ENCODE measurements around the gene FCRL4. TPM values are rescaled to one million over a fixed set of nuclear protein-coding genes. Genes with fewer than 3 reads are reported as not detected.

Gene FCRL4
- total RNA-seq = not detected in 2 replicates

- no peak for DNase-seq (ENCODE audit: extremely low read depth, low read depth, low spot score)
Observed at GRCh38 chr1:157597959-157598667, at the start of gene FCRL4. Gene FCRL4, minus strand, starts transcription at chr1:157598085. Its CDS starts 141 bp downstream, at chr1:157597944.

DNA sequence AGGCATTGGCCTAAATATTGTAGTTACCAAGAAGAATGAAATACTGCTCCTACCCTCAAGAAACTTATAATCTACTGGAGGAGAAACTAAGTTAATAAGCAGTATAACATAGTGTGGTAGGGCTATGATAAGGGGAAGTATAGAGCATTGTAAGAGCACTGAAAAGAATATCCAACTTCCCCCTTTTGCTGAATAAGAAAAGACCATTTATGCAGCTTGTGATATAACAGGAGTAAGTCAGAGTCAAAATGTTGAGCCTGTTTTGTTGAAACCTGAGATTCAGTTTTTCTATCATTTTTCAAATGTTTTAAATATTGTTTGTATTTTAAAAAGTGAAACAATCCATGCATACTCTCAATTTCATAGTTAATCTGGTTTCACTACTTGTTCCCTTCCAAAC lies 48.3 kb upstream of the FCRL4 start:
- DNase-seq (ENCODE audit: extremely low read depth, low read depth, low spot score) = no peak

- DNase-seq (ENCODE audit: extremely low read depth, low read depth, low spot score) = no peak
Observed at GRCh38 chr1:157641177-157641576, 43.3 kb upstream of the FCRL4 start.

GRCh38 chr1:157639800-157640199 lies 41.9 kb upstream of the FCRL4 start:
- no peak for DNase-seq (ENCODE audit: extremely low read depth, low read depth, low spot score)

GRCh38 chr1:157628773-157629172 lies 30.9 kb upstream of the FCRL4 start:
- no peak for DNase-seq (ENCODE audit: extremely low read depth, low read depth, low spot score)

DNA sequence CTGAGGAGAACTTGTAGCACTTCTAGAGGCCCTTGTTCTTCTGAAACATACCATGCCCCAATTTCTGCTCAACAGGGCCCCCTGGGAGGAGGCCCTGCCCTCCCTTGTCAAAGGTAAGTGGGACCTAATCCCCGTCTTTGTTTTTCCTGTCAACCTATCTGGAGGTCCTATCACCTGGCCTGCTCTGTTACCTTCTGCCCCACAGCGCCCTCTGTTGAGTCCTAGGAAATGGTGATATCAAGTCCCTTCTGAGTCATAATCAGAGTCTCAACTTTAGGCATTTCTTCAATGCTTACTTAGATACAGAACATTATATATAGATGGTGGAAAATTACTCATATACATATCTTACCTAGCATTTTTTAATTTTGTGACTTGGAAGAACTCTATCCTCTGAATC lies 28.2 kb upstream of the FCRL4 start:
- no peak for DNase-seq (ENCODE audit: extremely low read depth, low read depth, low spot score)

DNA sequence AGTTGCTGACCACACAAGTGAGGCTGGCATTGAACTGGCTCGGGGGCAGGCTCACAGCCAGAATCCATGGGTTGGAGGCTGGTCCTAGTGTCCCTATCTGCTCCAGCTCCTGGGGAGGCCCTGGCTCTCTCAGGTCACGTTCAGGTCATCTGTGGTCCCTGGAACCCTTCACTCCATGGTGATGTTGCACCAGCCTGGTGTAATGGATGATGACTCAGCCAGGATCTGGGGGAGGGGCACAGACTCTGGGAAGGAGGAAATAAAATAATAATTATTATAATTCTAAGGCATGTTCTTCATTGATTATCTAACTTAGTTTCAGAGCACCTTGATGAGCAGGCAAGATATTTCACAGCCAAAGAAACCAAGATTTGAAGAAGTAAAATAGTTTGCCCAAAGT lies 26.6 kb upstream of the FCRL4 start:
- DNase-seq (ENCODE audit: extremely low read depth, low read depth, low spot score) = no peak

DNA sequence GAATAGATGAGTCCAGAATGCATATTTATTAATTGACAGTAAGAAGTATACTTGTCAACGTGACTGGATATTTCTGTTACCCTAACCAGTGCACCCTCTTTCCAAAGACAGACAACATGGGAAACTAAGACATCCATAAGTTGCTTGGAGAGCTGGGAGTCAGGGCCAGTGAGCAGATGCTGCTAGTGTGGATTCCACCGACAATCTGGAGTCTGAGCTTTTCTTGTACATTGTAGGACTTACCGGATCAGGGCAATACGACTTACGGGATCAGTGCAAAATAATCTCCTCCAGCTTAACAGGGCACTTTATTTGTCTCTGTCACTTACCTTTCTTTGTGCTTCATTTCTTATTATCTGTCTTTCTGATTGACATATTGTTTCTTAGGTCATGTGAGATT lies 24.6 kb upstream of the FCRL4 start:
- DNase-seq (ENCODE audit: extremely low read depth, low read depth, low spot score) = no peak

GRCh38 chr1:157618190-157618589 lies 20.3 kb upstream of the FCRL4 start:
- DNase-seq (ENCODE audit: extremely low read depth, low read depth, low spot score) = no peak

DNA sequence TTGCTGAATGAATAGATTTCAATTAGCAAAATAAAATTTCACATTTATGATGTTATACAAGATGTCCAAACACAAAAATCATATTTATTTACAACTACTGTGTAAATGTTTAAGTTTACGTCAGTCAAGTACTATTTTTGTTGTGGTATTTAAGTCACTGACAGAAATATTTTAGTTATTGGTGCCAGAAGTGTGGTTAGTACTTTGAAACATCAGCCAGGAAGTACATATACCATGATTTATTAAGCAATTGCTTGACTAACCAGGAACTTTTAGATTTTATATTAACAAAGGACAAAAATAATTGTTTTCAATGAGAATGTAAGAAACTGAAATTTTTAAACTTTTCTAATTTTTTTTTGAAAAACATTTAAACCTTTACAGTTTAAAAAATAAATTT lies 2.4 kb upstream of the FCRL4 start:
- no peak for DNase-seq (ENCODE audit: extremely low read depth, low read depth, low spot score)

DNA sequence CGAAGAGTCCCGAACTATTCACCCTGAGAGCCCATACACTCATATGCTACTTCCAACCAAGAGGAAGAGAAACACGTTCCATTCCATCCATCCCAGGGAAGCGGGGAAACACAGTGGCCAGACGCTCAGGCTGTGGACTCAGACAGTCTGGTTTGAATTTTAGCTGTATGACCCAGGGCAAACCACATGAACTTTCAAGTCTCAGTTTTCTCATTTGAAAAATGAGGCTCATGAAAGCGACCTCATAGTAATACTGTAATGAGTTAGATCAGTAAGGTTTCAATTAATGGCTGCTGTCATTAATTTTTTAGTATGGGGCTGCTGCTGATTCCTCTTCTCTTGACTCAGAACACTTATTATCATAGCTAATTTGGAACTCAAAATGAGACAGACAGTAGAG lies 1.5 kb downstream of the FCRL4 start:
- no peak for DNase-seq (ENCODE audit: extremely low read depth, low read depth, low spot score)

DNA sequence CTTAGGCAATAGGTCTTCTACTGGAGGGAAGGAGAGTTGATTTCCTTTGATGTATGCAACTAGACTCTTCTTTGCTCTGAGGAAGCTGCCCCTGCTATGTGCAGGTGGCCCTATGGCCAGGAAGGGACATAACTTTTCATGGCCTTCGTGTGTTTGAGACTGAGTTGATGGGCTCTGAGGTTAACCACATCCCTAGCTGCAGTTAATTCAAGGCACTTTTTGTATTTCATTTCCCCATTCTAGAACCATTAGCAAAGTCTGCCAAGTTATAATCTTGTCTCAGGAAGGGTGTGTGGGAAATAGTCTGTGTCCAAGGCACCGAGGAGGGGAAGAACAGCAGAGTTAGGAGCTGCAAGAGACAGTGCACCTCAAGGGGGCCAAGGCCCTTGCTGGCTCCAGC lies 2.5 kb downstream of the FCRL4 start:
- no peak for DNase-seq (ENCODE audit: extremely low read depth, low read depth, low spot score)

- no peak for DNase-seq (ENCODE audit: extremely low read depth, low read depth, low spot score)
Observed at GRCh38 chr1:157585984-157586383, 11.9 kb downstream of the FCRL4 start.

DNA sequence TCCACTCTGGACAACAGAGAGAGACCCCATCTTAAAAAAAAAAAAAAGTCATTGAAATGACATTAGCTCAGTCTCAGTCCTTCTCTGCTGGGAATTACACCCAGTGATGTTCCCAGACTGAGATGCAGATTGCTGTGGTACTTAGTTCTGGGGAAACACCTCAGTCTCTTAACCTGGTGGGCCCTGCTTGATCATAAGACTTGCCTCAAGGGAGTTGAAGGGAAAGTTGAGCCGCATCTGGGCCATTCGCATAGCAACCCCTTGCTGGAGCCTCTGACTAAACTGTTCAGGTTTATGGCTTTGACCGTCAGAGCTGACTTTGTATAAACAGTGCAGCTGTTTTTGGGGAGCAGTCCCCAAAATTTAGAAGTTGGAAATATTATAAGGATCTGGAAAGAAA lies 13.4 kb downstream of the FCRL4 start:
- no peak for DNase-seq (ENCODE audit: extremely low read depth, low read depth, low spot score)

DNA sequence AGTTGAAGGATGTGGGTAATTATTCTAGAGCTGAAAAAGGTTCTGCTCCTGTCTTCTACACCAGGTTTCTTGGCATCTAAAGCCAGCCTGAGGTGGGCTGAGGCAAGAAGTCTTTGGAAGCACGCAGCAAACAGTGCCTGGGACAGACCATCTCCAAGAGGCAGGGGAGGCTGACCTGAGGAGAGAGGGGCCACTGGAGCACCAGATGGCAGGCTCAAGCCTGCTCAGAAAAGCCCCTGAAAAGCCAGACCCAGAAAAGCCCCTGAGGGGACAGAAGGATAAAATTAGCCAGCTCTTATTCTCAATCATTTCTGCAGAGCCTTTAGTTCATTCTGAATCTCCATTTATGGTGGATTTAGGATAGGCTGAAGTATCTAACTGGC lies 17.1 kb downstream of the FCRL4 start:
- DNase-seq (ENCODE audit: extremely low read depth, low read depth, low spot score) = no peak

DNA sequence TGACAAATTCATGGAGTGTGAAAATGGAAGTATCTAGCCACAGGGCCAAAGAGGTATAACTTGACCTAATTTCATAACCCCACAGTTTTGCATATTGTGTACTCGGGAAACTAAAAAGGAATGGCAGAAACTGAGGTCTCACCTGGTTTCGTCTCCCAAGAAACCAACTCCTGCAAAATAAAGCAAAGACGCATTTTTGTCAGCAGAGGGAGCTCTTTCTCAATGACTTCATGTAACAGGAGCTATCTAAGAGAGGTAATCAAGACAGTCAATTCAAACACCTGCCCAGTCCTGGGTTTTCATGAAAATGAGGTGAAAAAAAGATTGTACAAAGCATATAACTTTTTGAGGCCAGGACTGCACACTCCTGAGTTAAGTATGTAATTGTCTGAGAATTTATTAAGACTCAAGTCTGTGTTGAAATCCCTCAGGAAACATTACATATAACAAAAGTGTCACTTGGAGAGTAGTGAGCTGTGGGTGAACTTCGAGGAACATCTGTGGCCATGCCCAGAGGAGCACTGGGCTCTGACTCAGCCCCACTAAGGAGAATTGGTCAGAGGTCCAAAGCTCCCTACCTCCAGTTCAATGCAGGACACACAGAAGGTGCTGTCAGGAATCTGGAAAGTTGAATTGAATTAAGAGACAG lies 17.6 kb downstream of the FCRL4 start:
- DNase-seq (ENCODE audit: extremely low read depth, low read depth, low spot score) = peak; percentile 56

DNA sequence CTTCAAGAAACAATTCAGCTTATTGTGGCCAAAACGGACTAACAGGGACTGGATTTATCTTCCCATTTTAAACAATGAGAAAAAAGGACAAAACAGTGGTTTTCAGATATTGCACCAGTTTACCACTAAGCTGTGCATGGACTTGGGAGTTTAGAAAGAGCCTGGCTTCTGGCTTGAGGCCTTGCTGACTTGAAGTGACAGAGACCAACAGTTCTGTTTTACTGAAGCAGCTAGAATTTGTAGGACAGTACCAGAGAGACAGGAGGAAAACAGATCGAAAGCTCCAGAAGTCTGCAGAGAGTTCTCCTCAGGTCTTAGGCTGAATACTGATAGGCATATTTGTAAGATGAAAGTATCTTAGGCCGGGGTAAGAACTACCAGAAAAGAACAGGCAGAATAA lies 20.5 kb downstream of the FCRL4 start:
- DNase-seq (ENCODE audit: extremely low read depth, low read depth, low spot score) = no peak

GRCh38 chr1:157575744-157576143 lies 22.1 kb downstream of the FCRL4 start:
- DNase-seq (ENCODE audit: extremely low read depth, low read depth, low spot score) = no peak

DNA sequence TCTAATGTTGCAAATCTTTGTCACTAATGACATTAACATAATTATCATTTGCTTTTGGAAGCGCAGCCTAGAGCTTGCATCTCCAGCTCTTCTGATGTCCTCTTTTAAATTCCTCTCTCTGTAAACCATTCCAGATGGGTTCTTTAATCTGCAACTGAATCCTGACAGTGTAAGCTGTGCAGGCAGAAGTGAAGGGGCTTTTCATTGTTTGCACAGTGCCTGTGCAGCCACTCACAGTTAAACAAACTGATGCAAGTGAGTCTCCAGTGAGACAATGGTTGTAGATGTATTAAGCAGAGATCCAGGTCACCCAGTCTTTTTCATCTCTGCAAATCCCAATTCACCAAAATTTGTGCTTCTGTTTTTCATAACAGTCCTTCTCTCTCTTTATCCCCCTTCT lies 23.0 kb downstream of the FCRL4 start:
- DNase-seq (ENCODE audit: extremely low read depth, low read depth, low spot score) = no peak

- no peak for DNase-seq (ENCODE audit: extremely low read depth, low read depth, low spot score)
Observed at GRCh38 chr1:157566484-157567300, 31.2 kb downstream of the FCRL4 start.

- DNase-seq (ENCODE audit: extremely low read depth, low read depth, low spot score) = no peak
Observed at GRCh38 chr1:157562515-157562914, 35.4 kb downstream of the FCRL4 start.

GRCh38 chr1:157558119-157558518 lies 39.8 kb downstream of the FCRL4 start:
- no peak for DNase-seq (ENCODE audit: extremely low read depth, low read depth, low spot score)

Data from glomerular endothelial cell (primary cell).